Prostate gland (tissue), 2 donors: Measurements from ENCODE around the gene PRPS1L1. TPM values are rescaled to one million over a fixed set of nuclear protein-coding genes. Genes with fewer than 3 reads are reported as not detected.

ENCODE experiments used
- DNase-seq: peaks from one replicate; pipeline ENCODE4 v3.0.0-alpha.2; 2019; ENCODE audit warnings: low spot score
- H3K27ac ChIP-seq, 2 donors: fragments of 200-600 bp; sonication (generic); 2 replicates each; pipeline ENCODE4 v1.5.1; 2017 to 2019
- H3K27me3 ChIP-seq: fragments of 200-600 bp; sonication (generic); replicated peaks from 2 replicates; pipeline ENCODE4 v1.5.1; 2019; ENCODE audit not compliant: insufficient read depth
- H3K36me3 ChIP-seq, 2 donors: fragments of 200-600 bp; sonication (generic); 1 replicate in 1 of 2; 2 replicates in 1 of 2; pipeline versions ENCODE4 v1.5.1 to v1.8.1; 2017 to 2019
- H3K4me1 ChIP-seq: fragments of 200-600 bp; sonication (generic); replicated peaks from 2 replicates; pipeline ENCODE4 v1.5.1; 2019
- H3K4me3 ChIP-seq, 2 donors: fragments of 200-600 bp; sonication (generic); 2 replicates each; pipeline ENCODE4 v1.5.1; 2017 to 2019
- H3K9me3 ChIP-seq: fragments of 200-600 bp; sonication (generic); 2 replicates; pipeline ENCODE4 v1.5.1; 2017
- CTCF ChIP-seq, 4 experiments: fragments of 200-600 bp in 2 of 4; fragments of 450-650 bp in 2 of 4; sonication (generic) in 2 of 4; IDR thresholded peaks; 1 replicate in 3 of 4; 2 replicates in 1 of 4; pipeline ENCODE4 v1.5.1; 2016 to 2019; ENCODE audit warnings: antibody characterized with exemption in 4 of 4, mild to moderate bottlenecking in 2 of 4, moderate library complexity in 2 of 4
- POLR2A ChIP-seq: fragments of 450-650 bp; IDR thresholded peaks from one replicate; pipeline ENCODE4 v1.6.1; 2016; ENCODE audit warnings: antibody characterized with exemption, mild to moderate bottlenecking
- POLR2AphosphoS5 ChIP-seq: sonication (generic); formaldehyde crosslinking; IDR thresholded peaks from one replicate; pipeline ENCODE4 v1.6.1; 2017; ENCODE audit warnings: antibody characterized with exemption
- WGBS: methylation state at CpG from one replicate; pipeline ENCODE4 v1.1.5; 2018; 5-methylcytosine and 5-hydroxymethylcytosine counted together
- intact Hi-C: fragments of 100-400 bp; cut with DNase I; formaldehyde crosslinking; loops from one replicate; pipeline ENCODE4 v1.14.2; 2022
- total RNA-seq, 2 donors: library from RNA; depleted of rRNA; stranded (reverse); fragments of >200 nt; gene quantifications; one replicate each; pipeline ENCODE4 v1.1.0, GENCODE V29; 2016

Gene PRPS1L1
- total RNA-seq = 1 to 10 TPM in 1 of 2 donors, not detected in 1; 2.7 TPM

GRCh38 chr7:18027628-18028027, at the start of gene PRPS1L1:
Gene PRPS1L1, minus strand, starts transcription at chr7:18027846.
- WGBS = 98% methylated on average over 17 of the region's 17 CpGs
- no peaks in the 10 kb centered on the region for H3K4me1 ChIP-seq
- H3K27me3 ChIP-seq = no peaks in the 10 kb centered on the region
- DNase-seq = no peak
- no peaks in the 10 kb centered on the region for H3K9me3 ChIP-seq
- TF ChIP-seq POLR2AphosphoS5 = no peak
- TF ChIP-seq POLR2A = no peak
- no peak within 1 kb of the TSS for H3K4me3 ChIP-seq
- no peak within 1 kb of the TSS for H3K27ac ChIP-seq
- H3K36me3 ChIP-seq = no peaks in the 10 kb centered on the region
- intact Hi-C loops = no loop called here

- no peak for TF ChIP-seq CTCF (IDR thresholded peaks at IDR 0.05)
- no peak for TF ChIP-seq POLR2A
- TF ChIP-seq POLR2AphosphoS5 = no peak
- 95% methylated on average over 1 of the region's 1 CpG for WGBS
These were observed 48.8 kb upstream of the PRPS1L1 start for GRCh38 chr7:18076461-18076860.

GRCh38 chr7:18068745-18069144, 41.1 kb upstream of the PRPS1L1 start:
- no peak overlapping the region for H3K27ac ChIP-seq
- no peaks in the 10 kb centered on the region for H3K4me1 ChIP-seq
- no peak for TF ChIP-seq CTCF (IDR thresholded peaks at IDR 0.05)
- no peak for TF ChIP-seq POLR2A
- TF ChIP-seq POLR2AphosphoS5 = no peak
- H3K9me3 ChIP-seq = no peaks in the 10 kb centered on the region
- H3K36me3 ChIP-seq = no peaks in the 10 kb centered on the region
- no peak overlapping the region for H3K4me3 ChIP-seq
- 88% methylated on average over 3 of the region's 3 CpGs for WGBS
- intact Hi-C loops = no loop called here
- H3K27me3 ChIP-seq = no peaks in the 10 kb centered on the region
- no peak for DNase-seq

More at GRCh38 chr7:18076461-18076860, 48.8 kb upstream of the PRPS1L1 start:
- Histone ChIP-seq H3K4me3 (no peak overlapping the region), H3K4me1 (no peaks in the 10 kb centered on the region), H3K36me3 (no peaks in the 10 kb centered on the region), H3K27me3 (no peaks in the 10 kb centered on the region), H3K9me3 (no peaks in the 10 kb centered on the region), H3K27ac (no peak overlapping the region)
- DNase-seq = no peak
- intact Hi-C loops = no loop called here

GRCh38 chr7:18064242-18064838, 36.7 kb upstream of the PRPS1L1 start:
- H3K36me3 ChIP-seq = no peaks in the 10 kb centered on the region
- H3K27ac ChIP-seq = no peak overlapping the region
- 96% methylated on average over 6 of the region's 6 CpGs for WGBS
- intact Hi-C loops = no loop called here
- no peak overlapping the region for H3K4me3 ChIP-seq
- peak in 2 of 4 experiments; percentile 19 to 45 for TF ChIP-seq CTCF (IDR thresholded peaks at IDR 0.05)
- no peak for TF ChIP-seq POLR2AphosphoS5
- no peaks in the 10 kb centered on the region for H3K4me1 ChIP-seq
- no peaks in the 10 kb centered on the region for H3K27me3 ChIP-seq
- no peaks in the 10 kb centered on the region for H3K9me3 ChIP-seq
- DNase-seq = no peak

- no peak for DNase-seq
- Histone ChIP-seq H3K4me3 (no peak overlapping the region), H3K4me1 (no peaks in the 10 kb centered on the region), H3K36me3 (no peaks in the 10 kb centered on the region), H3K27ac (no peak overlapping the region), H3K9me3 (no peaks in the 10 kb centered on the region), H3K27me3 (no peaks in the 10 kb centered on the region)
- intact Hi-C loops = no loop called here
- 70% methylated on average over 5 of the region's 5 CpGs for WGBS
- TF ChIP-seq CTCF (IDR thresholded peaks at IDR 0.05) (no peak), POLR2AphosphoS5 (no peak), POLR2A (no peak)
These were observed 35.7 kb upstream of the PRPS1L1 start for GRCh38 chr7:18063149-18063901.
